ENCODE data around the gene TSPAN14.

Gene TSPAN14

GRCh38 chr10:80421707-80422536 is 32.2 kb upstream of the TSPAN14 start:
- DNase-seq: no peak

- no peak for DNase-seq
Measured at GRCh38 chr10:80425901-80426300, 28.2 kb upstream of the TSPAN14 start.

- no peak for DNase-seq
Measured at GRCh38 chr10:80427541-80427940, 26.6 kb upstream of the TSPAN14 start.

- DNase-seq: no peak
Measured at GRCh38 chr10:80429521-80429973, 24.6 kb upstream of the TSPAN14 start.

- no peak for DNase-seq
Measured at GRCh38 chr10:80433134-80433533, 21.0 kb upstream of the TSPAN14 start.

- DNase-seq: no peak
Measured at GRCh38 chr10:80436446-80437098, 17.5 kb upstream of the TSPAN14 start.

- DNase-seq: no peak
Measured at GRCh38 chr10:80437227-80437626, 16.9 kb upstream of the TSPAN14 start.

- no peak for DNase-seq
Measured at GRCh38 chr10:80441831-80442230, 12.3 kb upstream of the TSPAN14 start.

- DNase-seq: no peak
Measured at GRCh38 chr10:80442879-80443278, 11.2 kb upstream of the TSPAN14 start.

GRCh38 chr10:80443531-80443974 is 10.6 kb upstream of the TSPAN14 start:
- no peak for DNase-seq

- no peak for DNase-seq
Measured at GRCh38 chr10:80444124-80444523, 10.0 kb upstream of the TSPAN14 start.

GRCh38 chr10:80444646-80445319 is 9.3 kb upstream of the TSPAN14 start:
- peak; percentile 72 for DNase-seq

GRCh38 chr10:80447436-80448190 is 6.5 kb upstream of the TSPAN14 start:
- DNase-seq: no peak

- DNase-seq: no peak
Measured at GRCh38 chr10:80448209-80448942, 5.7 kb upstream of the TSPAN14 start.

- DNase-seq: no peak
Measured at GRCh38 chr10:80449520-80449919, 4.6 kb upstream of the TSPAN14 start.

GRCh38 chr10:80451132-80451531 is 3.0 kb upstream of the TSPAN14 start:
- no peak for DNase-seq

GRCh38 chr10:80452069-80452468 is 2.0 kb upstream of the TSPAN14 start:
- DNase-seq: no peak

- DNase-seq: no peak
Measured at GRCh38 chr10:80452640-80453039, 1.5 kb upstream of the TSPAN14 start.

- DNase-seq: no peak
Measured at GRCh38 chr10:80453056-80453841, 861 bp upstream of the TSPAN14 start.

- no peak for DNase-seq
Measured at GRCh38 chr10:80454513-80455460, 677 bp downstream of the TSPAN14 start.

Data from T-helper 9 cell (primary cell).